Stimulated activated CD8-positive, alpha-beta memory T cell treated with anti-CD3 and anti-CD28 coated beads, Interleukin-7, amount 100 ng/mL, for 1 hour (primary cell): ENCODE data around the gene ARL5A.

Experiments used
- DNase-seq, 2 donors: peaks; one replicate each; pipeline ENCODE4 v3.0.0-alpha.2; 2020; ENCODE audit warnings: low read depth in 2 of 2

ARL5A gene

GRCh38 chr2:151767536-151767935, 60.7 kb downstream of the ARL5A start:
- no peak for DNase-seq

DNA sequence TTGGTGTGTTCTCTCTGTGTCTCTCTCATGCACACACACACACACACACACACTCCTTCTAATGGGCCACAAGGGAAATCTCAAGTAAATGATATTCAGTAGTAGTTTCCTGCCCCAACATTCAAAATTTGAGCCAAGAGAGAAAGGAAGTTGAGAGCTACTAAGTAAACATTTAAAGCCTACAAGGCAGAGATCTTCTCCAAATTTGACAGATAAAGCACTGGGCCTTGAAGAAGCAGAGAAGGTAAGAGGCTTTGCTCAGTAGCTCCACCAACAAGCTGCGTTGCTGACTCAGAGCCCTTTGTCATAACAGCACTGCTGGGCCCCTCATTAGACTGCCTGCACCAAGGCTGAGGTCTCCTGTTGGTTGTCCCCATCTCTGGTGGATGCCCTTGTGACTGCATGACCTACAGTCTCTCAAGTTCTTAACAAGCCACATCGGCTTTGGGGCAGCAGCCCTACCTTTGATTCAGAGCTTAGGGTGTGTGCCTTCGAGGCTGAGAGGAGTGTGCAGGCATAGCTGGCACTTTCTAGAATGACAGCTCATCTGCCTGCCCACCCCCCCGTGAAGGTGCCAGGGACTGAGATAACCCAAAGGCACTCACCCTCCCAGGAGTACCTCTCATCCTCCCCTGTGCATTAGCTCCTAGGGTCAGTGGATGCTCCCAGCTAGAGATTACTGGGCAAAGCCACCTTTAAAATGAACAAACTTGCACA, 61.6 kb downstream of the ARL5A start:
- no peak for DNase-seq

DNA sequence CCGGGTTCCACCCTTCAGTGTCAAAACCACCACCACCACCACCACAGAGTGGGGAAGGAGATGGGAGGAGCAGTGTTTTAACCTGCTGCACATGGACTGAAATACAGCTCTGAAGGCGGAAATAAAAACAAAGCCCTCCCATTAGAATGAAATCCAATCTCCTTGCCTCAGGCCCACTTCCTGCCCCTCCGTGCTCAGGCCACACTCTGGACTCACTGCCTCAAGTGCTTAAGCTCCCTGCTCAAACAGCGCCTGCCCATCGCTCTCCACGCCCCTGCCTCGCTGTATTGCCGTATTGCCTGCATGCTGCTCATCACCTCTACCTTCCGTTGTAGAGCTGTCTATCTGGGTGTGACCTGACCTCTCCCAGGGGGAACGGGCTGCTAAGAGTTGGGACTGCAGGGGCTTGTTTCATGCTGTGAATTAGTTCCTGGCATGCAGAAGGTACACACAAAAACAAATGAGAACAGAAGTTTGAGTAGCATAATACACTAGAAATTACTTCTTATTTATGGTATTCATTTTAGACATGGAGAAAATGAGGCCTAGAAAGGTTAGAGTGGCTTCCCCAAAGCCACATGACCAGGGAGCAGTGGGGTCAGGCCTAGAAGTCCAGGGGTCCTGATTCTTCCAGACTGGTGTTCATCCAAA, 62.3 kb downstream of the ARL5A start:
- no peak for DNase-seq

GRCh38 chr2:151762694-151763093, 65.5 kb downstream of the ARL5A start:
- no peak for DNase-seq

DNA sequence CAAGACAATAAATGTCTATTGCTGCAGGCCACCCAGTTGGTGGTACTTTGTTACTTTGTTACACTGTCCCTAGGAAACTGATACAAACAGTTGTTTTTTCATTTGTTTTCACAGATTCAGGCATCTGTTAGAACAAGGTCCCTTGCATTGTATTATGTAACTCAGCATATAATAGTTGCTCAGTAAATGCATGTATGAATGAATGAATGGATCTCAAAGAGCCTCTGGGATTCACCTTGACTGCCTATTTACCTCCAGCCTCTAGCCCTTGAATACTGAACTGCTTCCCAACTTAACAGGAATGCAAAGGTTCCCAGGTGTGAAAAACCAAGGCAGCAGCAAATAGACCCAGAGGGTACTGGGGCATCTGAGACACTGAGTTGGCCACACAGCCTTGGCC, 66.5 kb downstream of the ARL5A start:
- DNase-seq: no peak

GRCh38 chr2:151761193-151761592, 67.0 kb downstream of the ARL5A start:
- DNase-seq: no peak

- no peak for DNase-seq
Measured at GRCh38 chr2:151760139-151760650, 68.0 kb downstream of the ARL5A start.

DNA sequence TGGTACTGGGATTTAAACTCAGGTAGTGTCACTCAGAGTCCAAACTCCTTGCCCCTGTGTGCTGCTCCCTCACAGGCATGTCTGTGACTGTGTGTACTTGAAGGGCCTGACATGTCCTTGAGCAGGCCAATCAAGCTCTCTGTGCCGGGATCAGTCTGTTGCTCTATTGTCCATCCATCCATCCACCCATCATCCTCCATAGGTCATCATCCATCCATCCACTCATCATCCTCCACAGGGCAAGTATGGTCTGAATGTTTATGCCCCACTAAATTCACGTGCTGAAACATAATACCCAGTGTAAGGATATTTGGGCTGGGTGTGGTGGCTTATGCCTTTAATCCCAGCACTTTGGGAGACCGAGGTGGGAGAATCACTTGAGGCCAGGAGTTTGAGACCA, 69.5 kb downstream of the ARL5A start:
- DNase-seq: no peak

DNA sequence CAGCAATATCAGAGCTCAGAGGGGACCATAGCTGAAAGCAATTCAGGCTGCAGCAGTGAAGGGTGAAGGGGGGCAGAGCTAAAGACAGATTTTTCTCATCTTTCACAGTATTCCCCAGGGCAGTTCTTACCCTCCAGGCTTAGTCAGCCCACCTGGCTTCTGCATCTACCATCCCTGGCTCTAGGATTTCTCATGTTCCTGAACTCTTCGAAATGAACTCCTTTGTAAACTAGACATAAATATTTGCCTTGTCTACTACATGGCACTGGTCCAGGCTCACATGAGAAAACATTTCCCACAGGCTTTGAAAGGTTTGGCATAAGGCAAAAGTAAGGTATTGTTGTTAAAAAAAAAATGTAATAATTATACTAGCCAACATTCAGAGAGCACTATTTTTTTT, 70.4 kb downstream of the ARL5A start:
- DNase-seq: no peak

DNA sequence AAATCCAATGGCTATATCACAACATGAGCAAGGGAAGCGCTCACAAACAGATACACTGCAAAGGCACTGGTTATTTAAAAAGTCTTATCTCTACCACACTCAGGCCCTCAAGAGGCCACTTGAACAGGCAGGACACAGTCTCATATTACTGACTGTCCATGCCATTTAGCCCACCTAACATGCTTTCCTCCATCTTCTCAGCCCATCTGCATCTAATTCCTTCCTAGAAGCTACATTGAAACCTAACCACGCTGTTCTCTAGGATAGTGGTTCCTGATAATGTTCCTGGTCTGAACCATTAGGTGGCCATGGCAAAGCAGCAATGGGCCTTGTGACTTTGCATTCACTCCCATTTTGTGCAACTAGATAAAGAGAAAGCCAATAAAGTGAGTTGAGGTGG, 71.4 kb downstream of the ARL5A start:
- no peak for DNase-seq

DNA sequence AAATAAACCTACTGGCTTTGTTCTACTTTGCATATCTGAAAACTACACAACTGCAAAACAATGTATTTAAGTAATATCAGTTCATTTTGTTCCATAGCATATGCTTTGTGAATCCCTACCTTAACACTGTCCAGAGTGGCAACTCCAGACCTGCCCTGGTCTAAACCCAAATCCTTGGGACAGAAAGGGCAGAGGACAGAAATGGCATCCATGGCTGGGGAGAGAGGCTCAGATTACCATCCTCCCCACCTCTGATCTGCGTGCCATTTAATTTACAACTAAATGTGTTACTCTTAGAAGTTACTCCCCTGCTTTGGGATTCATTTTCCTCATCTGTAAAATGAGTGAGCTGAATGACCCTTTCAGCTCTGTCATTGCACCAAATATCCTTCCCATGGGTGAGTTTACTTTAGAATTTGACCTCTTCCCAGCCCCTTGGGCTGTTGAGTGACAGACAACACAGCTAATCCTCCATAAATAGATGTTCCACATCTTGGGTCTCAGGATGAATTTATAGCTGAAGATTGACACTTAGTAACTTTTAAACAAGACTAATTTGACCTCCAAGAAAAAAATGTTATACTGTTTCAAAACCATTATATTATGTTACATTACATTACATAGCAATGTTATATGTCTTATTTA, 73.8 kb downstream of the ARL5A start:
- DNase-seq: no peak

GRCh38 chr2:151753540-151753939, 74.7 kb downstream of the ARL5A start:
- no peak for DNase-seq
